GM19035 (cell line): ENCODE data around the gene HJURP.

Experiments used
- ATAC-seq: cut with Tn5 transposase; IDR thresholded peaks from one replicate; pipeline ENCODE4 v1.9.1; 2021; ENCODE audit not compliant: unreplicated experiment

The HJURP gene

DNA sequence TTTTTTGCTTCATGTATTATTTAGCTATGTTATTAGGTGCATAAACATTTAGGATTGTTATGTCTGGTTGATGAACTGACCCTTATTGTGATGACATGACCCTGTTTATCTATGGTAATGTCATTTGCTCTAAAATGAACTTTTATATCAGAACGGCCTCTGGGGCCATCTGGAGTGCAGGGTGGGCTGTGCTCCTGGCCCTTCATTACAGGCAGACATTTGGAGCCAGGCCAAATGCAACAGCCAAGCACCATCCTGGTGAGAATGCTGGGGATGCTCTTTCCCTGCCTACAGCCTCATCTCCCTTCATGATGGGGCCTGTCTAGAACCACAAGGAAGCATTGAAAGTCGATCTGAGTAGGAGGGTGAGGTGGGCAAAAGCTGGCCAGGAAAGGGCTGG lies 38.0 kb downstream of the HJURP start:
- ATAC-seq: no peak

- ATAC-seq: no peak
Measured at GRCh38 chr2:233815861-233816260, 38.5 kb downstream of the HJURP start.

- ATAC-seq: no peak
Measured at GRCh38 chr2:233814056-233814835, 40.1 kb downstream of the HJURP start.

DNA sequence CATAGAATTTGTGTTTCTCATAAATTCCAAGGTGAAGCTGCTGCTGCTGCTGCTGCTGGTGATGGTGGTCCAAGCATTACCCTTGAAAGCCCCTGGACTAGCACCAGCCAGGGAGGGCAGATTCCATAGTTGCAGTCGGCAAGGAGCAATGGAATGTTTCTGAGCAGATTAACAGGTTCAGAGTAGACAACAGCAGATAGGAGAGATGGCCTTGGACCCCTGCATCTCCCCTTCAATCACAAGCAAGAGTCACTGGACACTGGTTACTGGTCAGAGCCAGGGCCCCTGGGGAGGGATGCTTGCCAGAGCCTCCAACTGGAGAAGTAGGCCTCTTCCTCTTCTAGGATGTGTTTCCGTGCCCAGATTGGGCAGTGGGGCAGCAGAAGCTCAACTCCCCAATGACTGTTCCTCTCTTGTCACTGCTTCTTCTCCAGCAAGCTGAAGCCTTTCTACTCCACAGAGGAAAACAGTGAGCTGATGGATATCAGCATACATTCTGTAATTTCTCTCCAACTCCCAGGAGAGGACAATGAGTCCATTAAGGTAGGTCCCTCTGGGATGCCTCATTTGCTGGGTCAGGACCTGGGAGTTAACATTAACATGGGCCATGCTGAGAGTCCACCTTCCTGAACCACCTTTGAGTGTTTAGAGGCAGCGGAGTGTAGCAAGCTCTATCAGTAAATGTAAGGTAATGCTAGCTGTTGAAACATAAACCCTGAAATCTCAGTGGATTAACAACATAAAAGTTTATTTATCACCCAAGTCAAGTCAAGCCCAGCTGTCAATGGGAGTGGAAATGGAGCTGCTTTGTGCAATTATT lies 40.9 kb downstream of the HJURP start:
- ATAC-seq: no peak

DNA sequence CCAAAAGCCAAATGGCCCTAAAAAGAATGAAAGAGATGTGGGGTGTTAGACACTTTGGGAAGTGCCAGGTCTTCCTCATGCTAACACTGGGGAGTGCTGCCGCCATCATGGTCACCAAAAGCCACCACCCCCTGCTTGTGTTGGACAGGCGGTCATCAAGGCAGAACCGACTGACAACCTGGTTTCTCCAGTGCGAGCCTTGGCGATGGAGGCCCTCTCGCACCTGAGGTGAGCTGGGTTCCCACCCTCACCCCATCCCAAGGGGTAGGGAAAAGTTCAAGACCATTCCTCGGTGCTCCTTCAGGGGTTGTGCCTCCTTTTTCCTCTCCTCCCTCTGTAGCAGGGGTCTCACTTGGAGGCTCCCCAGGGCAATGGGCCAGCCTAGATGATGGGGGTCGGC lies 42.6 kb downstream of the HJURP start:
- no peak for ATAC-seq

DNA sequence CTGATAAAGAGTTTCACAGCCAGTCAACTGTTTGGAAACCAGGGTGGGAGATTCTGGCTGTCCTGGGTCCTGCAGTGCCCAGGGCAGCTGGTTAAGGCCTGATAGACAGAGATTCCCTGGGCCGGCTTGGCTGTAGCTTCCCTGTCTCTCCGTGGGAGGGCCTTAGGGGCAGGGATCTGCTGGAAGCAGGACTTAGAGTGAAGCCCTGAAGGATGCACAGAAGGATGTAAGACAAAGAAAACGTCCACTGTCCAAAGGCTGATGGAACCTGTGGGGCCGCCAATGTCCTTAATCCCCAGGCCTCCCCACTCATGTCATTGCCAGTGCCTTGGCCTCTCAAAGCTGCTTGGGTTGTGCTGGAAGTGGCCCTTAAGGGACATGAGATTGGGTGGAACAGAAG lies 43.2 kb downstream of the HJURP start:
- ATAC-seq: no peak

GRCh38 chr2:233810385-233810784 lies 44.0 kb downstream of the HJURP start:
- ATAC-seq: no peak

DNA sequence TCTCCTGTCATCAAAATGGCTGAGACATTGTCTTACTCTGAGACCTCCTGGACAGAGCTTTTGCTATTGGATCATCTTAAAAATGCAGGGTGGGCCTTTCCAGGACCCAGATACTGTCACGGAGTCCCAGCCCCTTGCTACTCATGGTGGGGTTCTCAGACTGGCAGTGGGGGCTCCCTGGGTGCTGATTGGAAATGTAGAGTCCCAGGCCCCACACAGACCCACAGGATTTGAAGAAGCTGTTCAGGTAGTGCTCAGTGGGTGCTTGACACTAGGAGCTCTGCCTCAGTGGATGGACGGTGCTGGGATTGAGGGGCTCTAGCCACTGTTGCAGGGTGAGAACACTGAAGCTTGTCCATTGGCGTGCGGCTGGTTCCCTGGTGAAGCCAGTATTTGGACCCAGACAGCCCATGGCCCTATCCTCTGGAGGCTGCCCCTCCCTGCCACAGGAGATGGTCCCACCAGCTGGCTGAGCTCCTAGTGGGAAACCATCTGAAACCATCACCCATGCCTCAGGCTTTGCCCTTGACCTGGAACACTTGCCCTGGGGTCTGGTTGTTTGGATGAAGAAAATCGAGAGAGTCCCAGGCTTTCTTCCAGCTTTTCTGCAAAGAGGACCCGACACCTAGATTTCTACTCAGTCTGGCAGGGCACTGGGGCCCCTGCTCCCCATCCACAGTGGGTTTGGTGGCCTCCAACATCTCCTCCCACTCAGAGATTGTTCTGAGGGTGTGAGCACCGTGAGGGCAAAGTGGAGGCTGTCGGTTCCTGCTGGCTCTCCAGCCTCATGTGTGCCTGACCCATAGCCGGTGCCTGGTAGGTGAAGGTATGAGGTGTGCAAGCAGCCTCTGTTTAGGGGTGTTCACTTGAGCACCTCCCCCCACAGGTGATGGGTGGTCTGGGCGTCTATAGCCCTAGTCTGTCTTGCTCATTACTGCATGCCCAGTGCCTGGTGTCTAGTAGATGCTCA lies 46.1 kb downstream of the HJURP start:
- no peak for ATAC-seq

DNA sequence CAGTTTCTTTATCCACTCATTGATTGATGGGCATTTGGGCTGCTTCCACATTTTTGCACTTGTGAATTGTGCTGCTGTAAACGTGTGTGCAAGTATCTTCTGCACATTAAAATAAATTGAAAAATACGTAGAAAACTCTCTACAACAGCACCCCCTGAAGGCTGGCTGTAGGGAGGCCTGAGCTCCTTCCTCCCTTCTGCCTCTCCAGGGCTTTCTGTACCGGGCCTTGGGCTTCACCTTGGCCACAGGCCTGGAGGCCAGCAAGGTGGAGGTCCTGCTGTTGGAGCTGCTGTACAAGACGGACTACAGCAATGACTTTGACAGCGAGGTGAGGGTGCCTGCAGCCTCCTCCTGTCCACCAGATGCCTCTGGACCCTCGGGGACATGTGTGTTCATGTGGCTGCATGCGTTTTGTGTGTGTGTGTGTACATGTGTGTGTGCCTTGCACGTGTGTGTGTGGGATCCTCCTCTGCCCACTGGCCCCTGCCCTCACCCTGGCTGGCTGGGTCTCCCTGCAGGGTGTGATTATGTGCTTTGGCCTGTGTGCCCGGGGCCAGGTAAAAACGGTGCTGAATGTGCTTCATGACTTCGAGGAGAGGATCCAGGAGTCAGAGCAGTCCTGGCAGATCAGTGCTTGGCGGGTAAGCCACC lies 47.0 kb downstream of the HJURP start:
- ATAC-seq: no peak

GRCh38 chr2:233803994-233804393 lies 50.3 kb downstream of the HJURP start:
- ATAC-seq: no peak

GRCh38 chr2:233803292-233803911 lies 50.9 kb downstream of the HJURP start:
- ATAC-seq: no peak

- ATAC-seq: no peak
Measured at GRCh38 chr2:233802132-233802815, 52.1 kb downstream of the HJURP start.

DNA sequence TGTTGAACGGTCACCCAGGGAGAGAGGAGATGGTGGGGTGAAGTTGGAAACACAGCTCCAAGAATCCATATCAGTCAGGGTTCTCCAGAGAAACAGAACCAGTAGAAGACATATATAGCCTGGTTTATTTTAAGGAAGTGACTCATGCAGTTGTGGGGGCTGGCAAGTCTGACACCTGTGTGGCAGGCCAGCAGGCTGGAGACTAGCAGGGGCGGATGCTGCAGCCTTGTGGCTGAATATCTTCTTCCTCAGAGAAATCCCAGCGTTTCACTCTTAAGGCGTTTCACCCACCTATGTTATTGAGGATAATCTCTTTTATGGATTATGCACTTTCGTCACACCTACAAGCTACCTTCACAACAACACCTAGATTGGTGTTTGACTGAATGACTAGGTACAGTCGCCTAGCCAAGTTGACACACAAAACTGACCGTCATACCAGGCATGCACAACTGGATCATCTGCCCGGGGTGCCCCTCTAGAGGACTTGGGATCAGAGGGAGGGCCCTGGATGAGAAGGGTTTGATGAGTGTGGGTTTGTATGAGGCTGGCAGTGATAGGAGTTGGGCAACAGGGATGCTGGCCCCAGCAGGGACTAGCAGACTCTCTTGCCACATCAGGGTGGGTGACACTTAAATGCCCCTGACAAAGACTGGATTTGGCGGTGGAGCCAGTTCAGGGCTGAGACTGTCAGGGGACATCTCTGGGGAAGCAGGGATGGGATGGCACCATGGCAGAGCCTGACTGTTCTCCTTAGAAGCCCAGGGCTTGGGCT lies 52.8 kb downstream of the HJURP start:
- ATAC-seq: no peak

DNA sequence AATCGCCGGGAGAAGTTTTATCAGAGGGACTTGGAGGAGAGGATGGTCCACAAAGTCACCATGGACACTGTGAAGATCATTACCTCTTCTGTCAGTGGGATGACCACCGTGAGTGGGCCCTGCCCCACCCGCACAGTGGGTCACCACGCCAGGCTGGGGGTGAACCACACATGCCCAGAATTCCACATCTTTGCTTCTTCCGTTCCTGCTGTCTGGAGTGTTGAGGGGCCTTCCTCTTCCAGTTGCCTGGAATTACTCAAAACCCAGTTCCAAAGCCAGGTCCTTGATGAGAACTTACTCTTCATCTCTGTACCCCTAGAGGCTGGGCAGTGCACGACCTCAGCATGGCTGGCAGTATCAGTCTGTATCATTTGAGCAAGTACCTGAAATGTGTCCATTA lies 54.1 kb downstream of the HJURP start:
- ATAC-seq: no peak

- no peak for ATAC-seq
Measured at GRCh38 chr2:233799716-233800115, 54.6 kb downstream of the HJURP start.

DNA sequence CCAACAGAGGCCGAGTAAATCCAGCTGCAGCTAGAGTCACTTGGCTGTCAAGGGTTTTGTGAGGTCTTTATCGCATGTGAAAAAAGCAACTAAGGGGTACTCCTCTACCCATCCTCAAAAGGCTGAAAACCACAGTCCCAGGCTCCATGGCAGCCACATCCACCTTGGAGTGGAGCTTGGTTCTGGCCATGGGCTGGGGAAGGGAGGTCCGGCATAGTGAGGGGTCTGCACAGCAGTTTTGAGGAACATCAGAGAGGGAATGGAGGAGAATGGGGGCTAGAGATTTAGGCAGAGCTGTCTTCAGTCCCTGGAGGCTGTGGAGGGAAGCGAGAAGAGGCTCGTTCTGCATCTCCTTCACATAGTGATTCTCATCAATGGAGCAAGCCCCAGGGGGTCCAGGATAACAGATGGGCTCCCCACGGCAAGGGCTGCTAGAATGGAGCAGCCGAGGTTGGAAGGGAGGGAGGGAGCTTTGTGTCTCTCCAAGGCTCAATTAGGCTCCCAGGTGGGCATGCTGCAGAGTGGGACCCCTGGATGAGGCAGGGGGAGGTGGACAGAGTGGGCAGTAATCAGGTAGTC lies 55.2 kb downstream of the HJURP start:
- no peak for ATAC-seq

- ATAC-seq: no peak
Measured at GRCh38 chr2:233798335-233799086, 55.8 kb downstream of the HJURP start.

DNA sequence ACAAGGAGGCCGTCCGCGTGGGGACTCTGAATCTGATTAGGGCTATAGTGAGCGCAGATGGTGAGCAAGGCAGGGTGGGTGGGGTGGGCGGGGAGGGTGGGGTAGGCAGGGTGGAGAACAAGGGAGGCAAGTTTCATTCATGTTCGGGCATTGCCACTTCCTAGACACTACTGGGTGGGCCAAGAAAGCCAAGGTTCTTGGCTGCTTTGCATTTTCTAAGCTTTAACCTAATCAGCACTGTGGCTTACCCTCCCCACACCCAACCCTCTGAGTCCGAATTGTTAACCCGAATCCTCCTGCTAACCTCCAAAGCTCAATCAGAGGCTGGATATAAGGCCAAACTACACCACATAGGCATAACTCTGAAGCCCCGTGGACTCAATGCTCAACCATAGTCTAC lies 58.1 kb downstream of the HJURP start:
- ATAC-seq: no peak
